Vagina (tissue), 2 donors: ENCODE results near the gene NTM.

Source experiments
- CTCF ChIP-seq, 3 experiments: fragments of 450-650 bp in 2 of 3; fragments of 200-600 bp in 1 of 3; sonication (generic) in 1 of 3; IDR thresholded peaks; one replicate each; pipeline ENCODE4 v1.5.1; 2017 to 2019; ENCODE audit warnings: antibody characterized with exemption in 3 of 3, mild to moderate bottlenecking in 2 of 3, moderate library complexity in 2 of 3
- POLR2A ChIP-seq, 2 donors: fragments of 450-650 bp; IDR thresholded peaks; one replicate each; pipeline ENCODE4 v1.6.1; 2017; ENCODE audit warnings: antibody characterized with exemption in 2 of 2, mild to moderate bottlenecking in 2 of 2, moderate library complexity in 2 of 2
- POLR2AphosphoS5 ChIP-seq, 2 donors: sonication (generic); formaldehyde crosslinking; IDR thresholded peaks; one replicate each; pipeline ENCODE4 v1.9.0; 2017; ENCODE audit warnings: antibody characterized with exemption in 2 of 2, mild to moderate bottlenecking in 2 of 2, low read depth in 1 of 2; ENCODE audit not compliant: insufficient read depth in 1 of 2

- TF ChIP-seq CTCF (IDR thresholded peaks at IDR 0.05) (no peak), POLR2A (IDR thresholded peaks at IDR 0.05) (no peak), POLR2AphosphoS5 (IDR thresholded peaks at IDR 0.05; ENCODE audit: insufficient read depth in 1 of 2, low read depth in 1 of 2) (no peak)
Measured at GRCh38 chr11:132082566-132082965, 712.2 kb downstream of the NTM start.
